Ovary (tissue), 9 donors: Measurements from ENCODE around the gene ROBO1. TPM values are rescaled to one million over a fixed set of nuclear protein-coding genes. Genes with fewer than 3 reads are reported as not detected.

Experiments
- DNase-seq, 5 donors: peaks; one replicate each; pipeline ENCODE4 v3.0.0-alpha.2; 2019 to 2020
- H3K27ac ChIP-seq, 2 donors: fragments of 200-600 bp; one replicate each; pipeline versions ENCODE4 v1.5.1 to v1.8.0; 2019 to 2022
- H3K27me3 ChIP-seq: fragments of 200-600 bp; one replicate; pipeline ENCODE4 v1.8.0; 2022
- H3K36me3 ChIP-seq: fragments of 200-600 bp; sonication (generic); one replicate; pipeline ENCODE4 v1.5.1; 2019
- H3K4me1 ChIP-seq: one replicate; pipeline ENCODE4 v1.8.1; 2013; ENCODE audit warnings: mild to moderate bottlenecking, moderate library complexity; ENCODE audit not compliant: insufficient read depth
- H3K4me3 ChIP-seq: fragments of 200-600 bp; sonication (generic); one replicate; pipeline ENCODE4 v1.5.1; 2017
- H3K9me3 ChIP-seq, 2 donors: fragments of 200-600 bp in 1 of 2; sonication (generic) in 1 of 2; one replicate each; pipeline versions ENCODE4 v1.5.1 to v1.8.1; 2013 to 2019; ENCODE audit warnings: mild to moderate bottlenecking in 1 of 2, moderate library complexity in 1 of 2
- CTCF ChIP-seq, 3 donors: fragments of 450-650 bp in 2 of 3; fragments of 200-600 bp in 1 of 3; IDR thresholded peaks; one replicate each; pipeline versions ENCODE4 v1.5.1 to v1.8.0; 2016 to 2022; ENCODE audit warnings: antibody characterized with exemption in 3 of 3, mild to moderate bottlenecking in 1 of 3
- EP300 ChIP-seq: sonication (generic); formaldehyde crosslinking; IDR thresholded peaks from one replicate; pipeline ENCODE4 v1.6.1; 2017; ENCODE audit warnings: antibody characterized with exemption
- POLR2A ChIP-seq: fragments of 450-650 bp; IDR thresholded peaks from one replicate; pipeline ENCODE4 v1.6.1; 2017; ENCODE audit warnings: antibody characterized with exemption, mild to moderate bottlenecking, moderate library complexity
- WGBS, 3 donors: extraction: QIAGEN DNeasy Blood & Tissue Kit in 1 of 3; methylation state at CpG; one replicate each; pipeline versions ENCODE4 v1.1.5 to v1.1.7; 2013 to 2017; 5-methylcytosine and 5-hydroxymethylcytosine counted together
- intact Hi-C, 4 donors: fragments of 100-400 bp; cut with DNase I; formaldehyde crosslinking; loops; one replicate each; pipeline versions ENCODE4 v1.11.0 to v1.15.1; 2022 to 2023
- polyA plus RNA-seq, 2 donors: library from polyadenylated mRNA; stranded (reverse); fragments of 200-250 nt in 1 of 2; fragments of 350-450 nt in 1 of 2; fragmentation: Illumina TruSeq in 1 of 2; extraction: RNeasy Lipid Tissue Mini Kit (QIAGEN cat#74804) in 1 of 2; gene quantifications; one replicate each; pipeline ENCODE4 v1.2.3, GENCODE V29; 2013 to 2014
- total RNA-seq, 7 donors: library from RNA; depleted of rRNA in 2 of 7; stranded (reverse); fragments of >200 nt in 2 of 7; fragmentation: NEBNext Ultra II Directional in 3 of 7; extraction: Animal tissue kit (Norgen Biotek cat#: 25700) in 3 of 7; gene quantifications; one replicate each; pipeline versions ENCODE4 v1.1.0 to v1.2.4, GENCODE V29; 2016 to 2023
- donor health status: DM: no; HTN: no; CAD: no; lungs with moderate emphysema.
- donor health status: DM: no; HTN: no; CAD: no.
- donor health status: Bipolar disorder and iron deficiency.
- donor health status: DM: yes; HTN: yes; CAD: no.
- donor health status: DM: no; HTN: no; CAD: no.
- donor health status: DM: yes; HTN: yes; CAD: no.

The ROBO1 gene
- total and polyA plus RNA-seq, 9 donors = 17.2 to 49.5 (median 29.0) TPM

- TF ChIP-seq EP300 (no peak), POLR2A (no peak), CTCF (IDR thresholded peaks at IDR 0.05) (no peak)
- intact Hi-C loops = no loop called here
- Histone ChIP-seq H3K27me3 (no peaks in the 10 kb centered on the region), H3K9me3 (no peaks in the 10 kb centered on the region), H3K36me3 (no peaks in the 10 kb centered on the region), H3K4me3 (no peak overlapping the region), H3K27ac (no peak overlapping the region), H3K4me1 (no peaks in the 10 kb centered on the region)
- DNase-seq = no peak
- 82 to 94% (median 85%) methylated on average over 1 of the region's 1 CpG for WGBS, 3 donors
Measured at GRCh38 chr3:79632842-79633241, 135.0 kb downstream of the ROBO1 start.

GRCh38 chr3:79618883-79619282 lies 148.9 kb downstream of the ROBO1 start:
- Histone ChIP-seq H3K36me3 (no peaks in the 10 kb centered on the region), H3K4me3 (no peak overlapping the region), H3K27me3 (no peaks in the 10 kb centered on the region), H3K9me3 (peaks cover 0 to 3% of the 10 kb centered on the region in 2 donors), H3K27ac (no peak overlapping the region), H3K4me1 (no peaks in the 10 kb centered on the region)
- intact Hi-C loops = no loop called here
- TF ChIP-seq POLR2A = no peak
- no peak for TF ChIP-seq EP300
- TF ChIP-seq CTCF (IDR thresholded peaks at IDR 0.05) = no peak
- DNase-seq = no peak
- WGBS, 3 donors = 91 to 94% (median 94%) methylated on average over 6 of the region's 6 CpGs

GRCh38 chr3:79606414-79606813 lies 161.4 kb downstream of the ROBO1 start:
- H3K36me3 ChIP-seq = no peaks in the 10 kb centered on the region
- WGBS, 3 donors = 38 to 72% (median 53%) methylated on average over 1 of the region's 1 CpG
- intact Hi-C loops = no loop called here
- no peak overlapping the region for H3K4me3 ChIP-seq
- H3K9me3 ChIP-seq = no peaks in the 10 kb centered on the region
- no peak for TF ChIP-seq EP300
- TF ChIP-seq POLR2A = no peak
- no peak for TF ChIP-seq CTCF (IDR thresholded peaks at IDR 0.05)
- no peak for DNase-seq
- no peaks in the 10 kb centered on the region for H3K4me1 ChIP-seq
- no peaks in the 10 kb centered on the region for H3K27me3 ChIP-seq
- H3K27ac ChIP-seq = no peak overlapping the region

GRCh38 chr3:79604681-79605080 lies 163.1 kb downstream of the ROBO1 start:
- no peak for DNase-seq
- no peak overlapping the region for H3K4me3 ChIP-seq
- no peak overlapping the region for H3K27ac ChIP-seq
- no peaks in the 10 kb centered on the region for H3K36me3 ChIP-seq
- 5 to 16% (median 5%) methylated on average over 2 of the region's 2 CpGs for WGBS, 3 donors
- H3K9me3 ChIP-seq = no peaks in the 10 kb centered on the region
- TF ChIP-seq EP300 (no peak), POLR2A (no peak), CTCF (IDR thresholded peaks at IDR 0.05) (no peak)
- H3K27me3 ChIP-seq = no peaks in the 10 kb centered on the region
- no peaks in the 10 kb centered on the region for H3K4me1 ChIP-seq
- intact Hi-C loops = no loop called here

GRCh38 chr3:79602385-79602784 lies 165.4 kb downstream of the ROBO1 start:
- no peaks in the 10 kb centered on the region for H3K4me1 ChIP-seq
- no peaks in the 10 kb centered on the region for H3K9me3 ChIP-seq
- DNase-seq = no peak
- H3K4me3 ChIP-seq = no peak overlapping the region
- TF ChIP-seq EP300 (no peak), POLR2A (no peak), CTCF (IDR thresholded peaks at IDR 0.05) (no peak)
- no peaks in the 10 kb centered on the region for H3K27me3 ChIP-seq
- intact Hi-C loops = no loop called here
- H3K27ac ChIP-seq = no peak overlapping the region
- no peaks in the 10 kb centered on the region for H3K36me3 ChIP-seq
